HFF-Myc (cell line): ENCODE results near the gene CMC2.

Experiments
- DNase-seq: peaks from one replicate; pipeline ENCODE4 v3.0.0-alpha.2; 2011; ENCODE audit warnings: low read depth; ENCODE audit errors: extremely low read depth
- H3K4me3 ChIP-seq: replicated peaks from 2 replicates; pipeline ENCODE4 v1.5.1; 2011; ENCODE audit warnings: low read depth, mild to moderate bottlenecking, control low read depth, low read length
- TF ChIP-seq, protein P1 (sequence below): IDR thresholded peaks from 2 replicates; pipeline ENCODE4 v1.5.1; 2012; ENCODE audit warnings: mild to moderate bottlenecking, low read depth, low read length, control low read depth; ENCODE audit errors: missing control alignments

The CMC2 gene

DNA sequence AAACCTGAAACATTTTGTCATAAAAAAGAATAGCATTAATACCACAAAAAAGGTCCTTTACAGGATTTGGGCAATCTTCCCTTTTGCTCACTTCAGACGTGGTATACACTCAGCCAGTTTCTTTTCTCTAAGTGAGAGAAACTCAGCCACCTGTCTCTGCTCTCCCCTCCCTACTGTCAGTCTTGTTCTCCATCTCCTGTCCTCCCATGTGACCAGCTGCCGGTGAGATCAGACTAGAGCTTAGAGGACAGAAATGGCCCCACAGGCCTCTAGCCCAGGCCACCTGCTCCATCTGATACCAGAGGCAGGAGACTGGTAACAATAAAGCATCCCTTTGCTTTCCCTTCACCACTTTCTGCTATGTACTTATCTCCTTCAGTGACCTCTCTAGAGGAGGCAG lies 34.9 kb downstream of the CMC2 start:
- TF ChIP-seq, protein P1, sequence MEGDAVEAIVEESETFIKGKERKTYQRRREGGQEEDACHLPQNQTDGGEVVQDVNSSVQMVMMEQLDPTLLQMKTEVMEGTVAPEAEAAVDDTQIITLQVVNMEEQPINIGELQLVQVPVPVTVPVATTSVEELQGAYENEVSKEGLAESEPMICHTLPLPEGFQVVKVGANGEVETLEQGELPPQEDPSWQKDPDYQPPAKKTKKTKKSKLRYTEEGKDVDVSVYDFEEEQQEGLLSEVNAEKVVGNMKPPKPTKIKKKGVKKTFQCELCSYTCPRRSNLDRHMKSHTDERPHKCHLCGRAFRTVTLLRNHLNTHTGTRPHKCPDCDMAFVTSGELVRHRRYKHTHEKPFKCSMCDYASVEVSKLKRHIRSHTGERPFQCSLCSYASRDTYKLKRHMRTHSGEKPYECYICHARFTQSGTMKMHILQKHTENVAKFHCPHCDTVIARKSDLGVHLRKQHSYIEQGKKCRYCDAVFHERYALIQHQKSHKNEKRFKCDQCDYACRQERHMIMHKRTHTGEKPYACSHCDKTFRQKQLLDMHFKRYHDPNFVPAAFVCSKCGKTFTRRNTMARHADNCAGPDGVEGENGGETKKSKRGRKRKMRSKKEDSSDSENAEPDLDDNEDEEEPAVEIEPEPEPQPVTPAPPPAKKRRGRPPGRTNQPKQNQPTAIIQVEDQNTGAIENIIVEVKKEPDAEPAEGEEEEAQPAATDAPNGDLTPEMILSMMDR = no peak
- no peak for DNase-seq
- H3K4me3 ChIP-seq = no peak overlapping the region

DNA sequence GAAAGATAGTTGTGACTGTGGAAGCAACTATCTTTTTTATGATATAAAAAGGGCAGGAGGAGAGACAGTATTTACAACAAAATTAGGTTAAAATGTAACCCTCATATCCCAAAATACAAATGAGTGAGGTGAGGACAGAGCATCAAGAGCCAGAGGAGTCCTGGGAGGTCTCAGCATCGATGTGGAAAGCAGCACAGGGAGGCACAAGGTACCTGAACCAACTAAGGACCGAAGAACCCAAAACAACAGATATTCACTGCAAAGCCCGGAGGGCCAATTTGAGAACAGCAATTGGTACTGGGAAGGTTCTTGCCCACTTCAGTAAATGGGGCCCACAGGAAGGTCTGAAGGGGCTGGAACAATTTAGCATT lies 37.6 kb downstream of the CMC2 start:
- TF ChIP-seq, protein P1 = no peak
- DNase-seq = no peak
- H3K4me3 ChIP-seq = no peak overlapping the region

DNA sequence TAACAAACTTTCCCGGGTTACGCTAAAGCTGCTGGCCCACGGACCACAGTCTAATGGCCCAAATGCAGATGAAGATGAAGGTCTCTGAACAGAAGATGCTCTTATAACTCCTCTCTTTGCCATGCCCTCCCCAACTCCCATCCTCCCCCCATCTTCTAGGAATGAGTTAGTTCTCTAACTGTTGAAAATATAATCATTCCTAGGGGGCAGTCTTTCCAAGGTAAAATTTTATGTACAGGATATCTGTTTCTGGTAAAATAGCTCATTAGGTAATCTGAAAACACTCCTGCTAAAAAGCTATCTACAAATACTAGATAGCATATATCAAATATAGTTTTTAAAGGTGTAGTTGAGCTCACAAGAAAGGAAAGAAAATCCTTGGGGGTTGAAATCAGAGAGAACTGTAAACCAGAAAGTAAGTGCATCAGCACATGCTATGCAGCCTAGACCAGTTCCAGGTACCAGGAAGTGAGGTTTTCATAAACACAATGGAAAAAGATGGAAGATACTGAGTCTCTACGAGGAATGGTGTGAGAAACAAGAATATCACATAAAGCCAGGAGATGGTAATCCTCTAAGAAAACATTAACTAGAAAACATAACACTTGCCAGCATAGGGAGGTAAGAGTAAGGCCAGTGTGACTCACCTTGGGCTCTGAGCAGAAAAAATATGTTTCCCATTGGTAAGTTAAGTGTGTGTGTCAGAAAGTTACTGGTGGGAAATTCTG lies 38.1 kb downstream of the CMC2 start:
- no peak overlapping the region for H3K4me3 ChIP-seq
- DNase-seq = no peak
- TF ChIP-seq, protein P1 = no peak

- TF ChIP-seq, protein P1 = no peak
- H3K4me3 ChIP-seq = no peak overlapping the region
- no peak for DNase-seq
Observed at GRCh38 chr16:80966617-80967016, 40.1 kb downstream of the CMC2 start.

DNA sequence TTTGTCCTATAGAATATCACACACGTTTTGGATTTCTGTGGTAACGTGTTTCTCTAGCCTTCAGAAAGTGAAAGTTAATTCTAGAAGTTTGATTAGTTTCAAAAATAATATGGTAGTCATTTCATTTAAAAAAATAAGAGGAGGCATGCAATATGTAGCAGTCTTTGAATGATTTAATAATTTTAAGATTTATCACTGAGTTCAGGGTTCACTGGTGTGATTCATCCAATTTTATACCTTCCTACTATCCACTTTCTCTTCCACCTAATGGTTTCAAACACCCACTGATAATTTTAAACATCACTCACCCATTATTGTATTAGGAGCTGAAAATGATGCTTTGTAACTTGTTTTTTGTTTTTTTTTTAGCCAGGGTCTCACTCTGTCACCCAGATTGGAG lies 42.3 kb downstream of the CMC2 start:
- DNase-seq = no peak
- TF ChIP-seq, protein P1 = no peak
- no peak overlapping the region for H3K4me3 ChIP-seq

- no peak overlapping the region for H3K4me3 ChIP-seq
- DNase-seq = no peak
- TF ChIP-seq, protein P1 = no peak
Observed at GRCh38 chr16:80962879-80963278, 43.8 kb downstream of the CMC2 start.

DNA sequence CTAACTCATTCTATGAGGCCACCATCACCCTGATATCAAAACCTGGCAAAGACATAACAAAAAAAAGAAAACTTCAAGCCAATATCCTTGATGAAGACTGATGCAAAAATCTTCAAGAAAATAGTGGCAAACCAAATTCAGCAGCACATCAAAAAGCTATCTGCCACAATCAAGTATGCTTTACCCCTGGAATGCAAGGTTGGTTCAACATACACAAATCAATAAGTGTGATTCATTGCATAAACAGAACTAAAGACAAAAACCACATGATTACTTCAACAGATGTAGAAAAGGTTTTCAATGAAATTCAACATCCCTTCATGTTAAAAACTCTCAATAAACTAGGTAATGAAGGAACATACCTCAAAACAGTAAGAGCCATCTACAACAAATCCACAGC lies 48.4 kb downstream of the CMC2 start:
- DNase-seq = no peak
- no peak overlapping the region for H3K4me3 ChIP-seq
- TF ChIP-seq, protein P1 = no peak
